Gastroesophageal sphincter (tissue), 3 donors: ENCODE measurements around the gene CFAP77.

Experiments used
- CTCF ChIP-seq, 4 experiments: fragments of 200-600 bp in 2 of 4; fragments of 450-650 bp in 2 of 4; sonication (generic) in 1 of 4; IDR thresholded peaks; one replicate each; pipeline ENCODE4 v1.5.1; 2017 to 2019; ENCODE audit warnings: antibody characterized with exemption in 4 of 4, mild to moderate bottlenecking in 2 of 4, moderate library complexity in 2 of 4
- EP300 ChIP-seq: sonication (generic); formaldehyde crosslinking; IDR thresholded peaks from one replicate; pipeline ENCODE4 v1.6.1; 2017; ENCODE audit warnings: antibody characterized with exemption, mild to moderate bottlenecking
- POLR2A ChIP-seq, 2 donors: fragments of 450-650 bp; IDR thresholded peaks; one replicate each; pipeline ENCODE4 v1.6.1; 2017; ENCODE audit warnings: antibody characterized with exemption in 2 of 2, mild to moderate bottlenecking in 2 of 2, moderate library complexity in 1 of 2

- TF ChIP-seq CTCF (IDR thresholded peaks at IDR 0.05) (no peak), EP300 (no peak), POLR2A (IDR thresholded peaks at IDR 0.05) (no peak)
These were observed 87.7 kb downstream of the CFAP77 start for GRCh38 chr9:132497731-132498130.
